DMS79 treated with DMSO at 0.1 percent for 48 hours (cell line): ENCODE measurements around the gene GRB2.
A peak's percentile ranks its signal among the peaks of the same experiment; 100 is the strongest.

Experiments
- DNase-seq: peaks from one replicate; lab custom pipeline; 2025; lab: John Stamatoyannopoulos, UW

Gene GRB2

DNA sequence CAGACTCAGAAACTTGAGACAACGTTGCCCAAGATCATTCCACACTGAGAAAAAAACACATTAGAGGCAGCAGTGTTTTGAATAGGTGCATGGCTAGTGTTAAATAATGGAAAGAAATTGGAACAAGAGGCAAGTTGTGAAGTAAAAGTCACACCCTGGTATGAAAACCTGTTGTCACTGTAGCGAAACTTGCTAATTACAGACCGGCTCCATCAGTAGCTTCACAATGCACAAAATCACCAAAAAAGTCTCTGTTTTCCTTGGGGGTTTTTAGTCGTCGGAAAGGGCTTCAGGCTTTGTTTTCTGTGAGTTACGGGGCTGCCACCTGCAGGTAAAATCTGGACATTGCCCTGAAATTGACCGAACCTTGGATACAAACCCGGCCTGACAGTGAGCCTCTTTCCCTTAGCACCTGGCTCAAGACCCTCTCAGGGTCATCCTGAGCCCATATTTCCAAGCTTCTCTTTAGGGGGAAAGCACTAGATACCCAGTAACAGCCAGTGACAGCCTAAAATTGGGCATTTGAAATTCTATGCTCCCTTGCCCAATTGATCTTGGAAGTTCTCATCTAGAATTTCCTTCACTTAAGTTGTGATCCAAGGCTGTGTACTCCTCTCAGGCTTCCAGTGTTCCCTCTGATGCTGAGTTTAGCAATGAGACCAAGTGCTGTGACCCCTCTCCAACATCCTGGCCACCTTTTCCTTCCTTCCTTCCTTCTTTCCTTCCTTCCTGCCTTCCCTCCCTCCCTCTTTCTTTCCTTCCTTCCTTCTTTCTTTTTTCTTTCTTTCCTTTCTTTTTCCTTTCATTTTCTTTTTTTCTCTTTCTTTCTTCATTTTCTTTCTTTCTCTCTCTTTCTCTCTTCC is 7.2 kb upstream of the GRB2 start:
- peak; percentile 62 for DNase-seq

DNA sequence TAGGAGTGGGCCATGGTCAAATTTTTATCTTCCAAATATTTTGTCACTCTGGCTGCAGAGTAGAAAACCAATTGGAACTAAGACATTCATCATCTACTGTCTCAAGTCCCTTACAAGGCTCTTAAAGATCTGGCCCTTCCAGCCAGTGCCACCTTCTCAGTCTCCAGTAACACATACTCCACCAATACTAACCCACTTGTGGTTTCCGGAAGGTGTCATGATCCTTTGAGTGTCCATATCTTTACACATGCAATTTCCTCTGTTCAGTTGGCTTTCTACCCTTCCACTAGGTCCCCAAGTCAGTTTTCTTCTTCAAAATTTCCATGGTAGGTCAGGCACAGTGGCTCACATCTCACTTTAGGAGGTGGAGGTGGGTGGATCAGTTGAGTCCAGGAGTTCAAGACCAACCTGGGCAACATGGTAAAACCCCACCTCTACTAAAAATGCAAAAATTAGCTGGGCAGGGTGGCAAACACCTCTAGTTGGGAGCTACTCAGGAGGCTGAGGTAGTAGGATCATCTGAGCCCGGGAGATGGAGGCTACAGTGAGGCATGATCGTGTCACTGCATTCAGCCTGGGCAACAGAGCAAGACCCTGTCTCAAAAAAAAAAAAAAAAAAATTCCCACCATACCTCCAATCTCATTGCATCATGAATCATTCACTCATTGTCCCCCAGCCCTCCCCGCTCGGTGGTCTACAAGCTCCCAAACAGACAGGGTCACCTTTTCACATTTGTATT is 6.0 kb upstream of the GRB2 start:
- DNase-seq: no peak

DNA sequence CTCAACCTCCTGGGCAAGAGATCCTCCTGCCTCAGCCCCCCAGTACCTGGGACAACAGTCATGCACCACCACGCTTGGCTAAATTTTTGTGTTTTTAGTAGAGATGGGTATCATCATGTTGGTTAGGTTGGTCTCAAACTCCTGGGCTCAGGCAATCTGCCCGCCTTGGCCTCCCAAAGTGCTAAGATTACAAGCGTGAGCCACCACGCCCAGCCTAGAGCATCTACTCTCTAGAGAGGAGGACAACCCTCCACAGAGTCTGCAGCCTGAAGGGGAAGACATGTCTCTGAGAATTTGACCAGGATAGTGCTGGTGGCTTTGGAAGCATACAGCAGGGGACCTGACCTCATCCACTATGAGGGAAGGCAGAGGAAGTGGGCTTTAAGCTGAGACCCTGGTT is 4.7 kb upstream of the GRB2 start:
- no peak for DNase-seq

DNA sequence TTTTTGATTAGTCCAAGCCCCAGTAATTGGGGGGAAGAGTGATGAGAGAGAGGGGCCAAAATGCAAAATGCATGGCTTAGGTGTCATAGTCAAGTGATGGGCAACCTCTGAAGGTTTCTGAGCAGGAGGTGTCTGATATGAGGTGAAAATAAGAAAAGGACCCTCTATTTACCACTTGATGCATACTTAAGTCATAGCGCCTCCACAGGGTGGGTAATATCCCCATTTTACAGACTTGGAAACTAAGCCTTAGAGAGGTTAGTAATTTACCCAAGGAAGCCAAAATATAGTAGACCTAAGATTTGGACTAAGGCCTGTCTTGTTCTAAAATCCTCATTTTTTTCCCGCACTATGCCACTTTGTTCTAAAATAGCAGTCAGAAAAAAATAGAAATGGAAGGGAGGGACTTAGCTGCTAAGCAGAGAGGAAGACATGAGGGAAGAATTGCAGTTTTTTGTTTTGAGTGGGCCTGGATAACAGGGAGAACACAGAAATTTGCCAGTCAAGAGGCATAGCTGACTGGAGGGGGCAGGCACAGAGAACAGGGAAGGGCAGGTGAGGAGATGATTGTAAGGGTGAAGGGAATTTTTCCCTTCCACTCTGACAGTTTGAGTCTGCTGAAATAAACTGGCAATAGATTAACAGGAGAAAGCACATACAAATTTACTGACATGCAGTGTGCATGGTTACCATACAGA is 2.3 kb upstream of the GRB2 start:
- no peak for DNase-seq

DNA sequence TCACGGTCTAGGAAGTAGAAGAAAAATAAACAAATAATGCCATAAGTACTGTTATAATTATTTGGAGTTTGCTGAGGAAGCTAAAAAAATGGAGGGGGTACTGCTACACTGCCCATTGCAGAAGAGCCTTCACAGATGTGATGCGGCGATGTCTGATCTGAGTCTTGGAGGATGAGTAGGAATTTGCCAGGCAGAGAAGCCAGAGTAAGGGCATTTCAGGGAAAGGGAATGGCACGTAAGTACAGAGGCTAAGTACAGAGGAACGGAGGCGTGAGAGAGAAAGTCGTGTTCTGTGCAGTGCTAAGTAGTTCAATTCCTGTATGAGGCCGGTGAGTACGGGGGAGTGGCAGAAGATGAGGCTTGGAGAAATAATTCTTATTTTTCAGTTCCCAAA is 741 bp upstream of the GRB2 start:
- DNase-seq: peak; percentile 19

DNA sequence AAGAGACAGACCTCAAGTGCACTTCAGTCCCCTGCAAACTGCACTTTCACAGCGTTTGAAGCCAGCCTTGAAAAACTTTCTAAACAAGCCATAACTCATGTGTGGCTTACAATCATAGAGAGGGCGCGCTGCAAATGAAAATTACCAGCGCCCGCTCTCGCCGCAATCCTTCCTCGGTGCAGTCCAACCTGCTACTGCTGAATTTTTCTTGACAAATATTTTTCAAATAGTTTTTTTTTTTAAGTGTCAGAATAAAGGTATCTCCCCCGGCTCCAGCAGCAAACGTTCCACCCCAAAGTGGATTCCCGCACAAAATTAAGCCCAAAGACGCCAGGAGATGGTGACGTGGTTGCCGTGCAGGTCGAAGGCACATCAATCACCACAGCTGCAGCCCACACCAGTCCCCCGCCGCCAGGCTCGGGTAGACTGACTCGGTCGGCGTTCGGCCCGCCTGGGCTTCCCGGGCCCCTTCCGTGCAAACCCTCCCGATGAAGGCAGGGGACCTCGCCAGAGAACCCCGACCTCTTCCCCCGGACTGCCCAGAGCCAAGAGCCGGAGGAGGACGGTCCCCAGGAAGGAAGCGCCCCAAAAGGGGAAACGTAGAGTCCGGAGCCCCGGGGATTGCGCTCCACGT is 630 bp downstream of the GRB2 start:
- peak; percentile 13 for DNase-seq

DNA sequence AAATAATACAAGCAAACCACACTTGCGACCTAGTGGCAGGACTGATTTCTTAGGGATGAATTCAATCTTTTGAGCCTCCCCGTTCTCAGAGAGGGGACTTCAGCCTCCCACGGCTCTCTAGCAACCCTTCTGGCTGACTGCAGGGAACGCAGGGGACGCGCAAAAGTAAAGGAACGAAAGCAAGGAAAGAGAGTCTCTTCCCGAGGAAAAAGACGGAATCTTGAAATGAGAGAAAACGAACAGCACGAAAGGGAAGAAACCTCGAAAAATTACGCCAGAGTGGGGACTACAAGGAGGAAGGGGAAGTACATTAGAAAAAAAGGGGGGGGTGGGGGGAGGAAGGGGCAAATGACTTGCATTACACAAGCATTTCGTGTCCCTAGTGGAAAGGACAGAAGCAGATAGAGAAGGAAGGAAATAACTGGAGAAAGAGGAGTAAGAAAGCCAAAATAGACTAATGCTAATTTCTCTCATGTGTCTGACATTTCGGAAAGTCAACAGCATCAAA is 1.2 kb downstream of the GRB2 start:
- peak; percentile 45 for DNase-seq

DNA sequence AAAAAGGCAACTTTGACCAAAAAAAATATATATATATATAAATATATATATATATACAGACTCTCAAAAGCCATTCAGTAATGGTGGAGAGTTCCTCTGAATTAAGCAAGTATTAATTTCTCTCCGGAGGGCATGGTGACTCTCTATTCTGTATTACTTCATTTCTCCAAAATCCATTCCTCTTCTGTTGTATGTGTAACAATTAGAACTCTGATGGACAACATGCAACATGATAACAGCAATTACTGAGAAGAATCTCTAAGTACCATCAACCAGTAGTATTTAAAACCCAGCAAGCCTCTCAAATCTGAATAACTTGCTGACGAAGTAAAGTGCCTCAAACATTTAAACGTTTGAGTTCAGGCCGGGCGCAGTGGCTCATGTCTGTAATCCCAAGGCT is 2.3 kb downstream of the GRB2 start:
- DNase-seq: no peak

DNA sequence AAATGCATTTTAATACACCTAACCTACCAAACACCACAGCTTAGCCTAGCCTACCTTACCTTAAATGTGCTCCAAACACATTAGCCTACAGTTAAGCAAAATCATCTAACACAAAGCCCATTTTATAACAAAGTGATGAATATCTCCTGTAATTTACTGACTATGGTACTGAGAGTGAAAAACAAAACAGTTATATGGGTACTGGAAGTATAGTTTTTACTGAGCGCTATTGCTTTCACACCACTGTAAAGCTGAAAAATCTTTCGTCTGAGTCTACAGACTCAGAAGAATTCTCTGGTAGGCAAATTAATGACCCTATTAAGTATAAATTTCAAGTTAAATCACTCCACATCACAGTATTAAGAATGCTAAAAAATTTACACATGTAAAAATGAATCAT is 3.5 kb downstream of the GRB2 start:
- DNase-seq: no peak

DNA sequence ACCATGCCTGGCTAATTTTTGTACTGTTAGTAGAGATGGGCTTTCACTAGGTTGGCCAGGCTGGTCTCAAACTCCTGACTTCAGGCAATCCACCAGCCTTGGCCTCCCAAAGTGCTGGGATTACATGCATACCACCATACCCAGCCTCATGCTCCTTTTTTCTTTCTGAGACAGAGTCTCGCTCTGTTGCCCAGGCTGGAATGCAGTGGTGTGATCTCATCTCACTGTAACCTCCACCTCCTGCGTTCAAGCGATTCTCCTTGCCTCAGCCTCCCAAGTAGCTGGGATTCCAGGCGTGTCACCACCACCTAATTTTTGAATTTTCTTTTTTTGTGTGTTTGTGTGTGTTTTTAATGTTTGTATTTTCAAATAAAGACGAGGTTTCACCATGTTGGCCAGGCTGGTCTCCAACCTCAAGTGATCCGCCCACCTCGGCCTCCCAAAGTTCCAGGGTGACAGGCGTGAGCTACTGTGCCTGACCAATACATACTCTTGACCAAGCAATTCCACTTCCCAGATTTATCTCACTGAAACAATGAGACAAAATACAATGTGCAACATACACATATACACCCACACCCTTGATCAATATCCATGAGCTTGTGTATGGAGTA is 5.0 kb downstream of the GRB2 start:
- no peak for DNase-seq

DNA sequence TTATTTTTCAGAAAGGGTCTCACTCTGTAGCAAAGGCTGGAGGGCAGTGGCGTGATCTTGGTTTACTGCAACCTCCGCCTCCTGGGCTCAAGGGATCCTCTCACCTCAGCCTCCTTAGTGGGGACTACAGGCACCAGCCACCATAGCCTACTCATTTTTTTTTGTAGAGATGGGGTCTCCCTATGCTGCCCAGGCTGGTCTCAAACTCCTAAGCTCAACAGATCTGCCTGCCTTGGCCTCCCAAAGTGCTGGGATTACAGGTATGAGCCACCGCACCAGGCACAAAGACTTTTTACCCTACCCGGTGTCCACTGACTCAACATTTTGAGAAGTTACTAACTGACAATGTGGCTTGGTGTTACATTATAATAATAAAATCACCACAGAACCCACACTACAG is 7.2 kb downstream of the GRB2 start:
- DNase-seq: no peak

DNA sequence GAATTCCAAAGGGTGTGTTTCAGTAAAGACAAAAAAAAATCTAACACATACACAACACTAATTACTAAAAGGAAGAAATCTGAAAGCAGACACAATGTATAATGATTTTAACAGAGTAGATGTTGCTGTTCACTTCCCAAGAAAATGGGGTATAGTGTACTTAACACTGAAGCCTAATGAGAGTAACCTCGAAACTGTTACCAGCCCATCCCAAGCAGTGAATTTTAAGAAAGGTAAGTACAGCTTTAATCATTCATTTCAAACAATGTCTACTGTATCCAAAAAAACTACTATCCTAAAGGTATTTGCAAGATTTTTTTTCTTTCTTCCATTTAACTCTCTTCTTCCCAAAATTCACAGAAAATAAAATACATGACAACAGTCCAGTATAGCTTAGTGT is 8.3 kb downstream of the GRB2 start:
- no peak for DNase-seq

DNA sequence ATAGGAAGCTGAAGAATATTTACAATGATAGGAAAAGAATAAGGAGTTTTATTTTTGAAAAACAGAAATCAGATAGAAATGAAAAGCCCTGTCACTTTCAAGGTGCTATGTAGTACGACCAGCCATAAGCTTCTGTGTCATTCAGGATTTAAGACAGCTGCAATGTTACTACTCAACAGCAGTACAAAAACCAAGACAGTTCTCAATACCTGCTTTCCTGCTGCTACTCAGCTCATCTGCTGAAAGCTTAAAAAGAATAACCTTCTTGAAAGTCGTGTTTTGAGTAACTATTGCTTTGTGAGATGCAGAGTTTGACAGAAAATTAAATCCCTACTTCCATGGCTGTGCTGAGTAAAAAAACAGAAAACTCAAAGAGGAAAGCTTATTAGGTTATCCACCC is 8.7 kb downstream of the GRB2 start:
- no peak for DNase-seq

DNA sequence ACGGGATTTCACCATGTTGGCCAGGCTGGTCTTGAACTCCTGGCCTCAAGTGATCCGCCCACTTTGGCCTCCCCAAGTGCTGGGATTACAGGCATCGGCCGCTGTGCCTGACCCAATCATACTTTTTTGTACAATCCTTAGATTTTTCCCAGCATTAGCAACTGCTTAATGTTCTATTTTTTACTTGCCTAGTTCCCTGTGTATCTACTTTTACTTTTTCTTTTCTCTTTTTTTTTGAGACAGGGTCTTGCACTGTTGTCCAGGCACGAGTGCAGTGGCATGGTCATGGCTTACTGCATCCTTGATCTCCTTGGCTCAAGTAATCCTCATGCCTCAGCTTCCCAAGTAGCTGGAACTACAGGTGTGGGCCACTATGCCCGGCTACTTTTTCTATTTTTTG is 9.5 kb downstream of the GRB2 start:
- no peak for DNase-seq

DNA sequence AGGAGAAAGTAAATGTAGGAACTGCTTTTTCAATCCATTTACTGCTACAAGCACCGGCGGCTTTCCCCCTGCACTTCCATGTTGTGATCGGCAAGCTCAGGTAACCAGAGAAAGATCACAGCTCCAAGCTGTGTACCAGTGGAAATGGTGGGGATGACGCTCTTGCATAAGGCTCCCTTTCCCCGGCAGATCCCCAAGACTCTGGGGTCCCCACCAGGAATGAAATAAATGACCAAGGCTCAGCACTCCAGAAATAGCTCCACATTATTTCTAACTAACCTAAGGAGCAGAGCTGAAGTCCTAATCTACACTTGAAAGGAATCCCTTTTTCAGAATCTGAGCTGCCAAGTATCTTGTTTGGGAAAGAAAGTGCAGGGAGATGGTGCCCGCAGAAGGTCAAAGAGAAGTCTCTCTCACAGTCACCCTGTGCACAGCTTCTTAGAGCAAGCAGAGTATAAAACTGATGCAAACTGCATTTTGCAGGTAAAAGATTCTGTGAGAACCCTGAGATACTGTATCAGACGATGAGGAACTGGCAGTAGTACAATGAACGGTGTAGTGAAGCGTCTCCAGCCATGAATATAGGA is 11.1 kb downstream of the GRB2 start:
- peak; percentile 36 for DNase-seq

DNA sequence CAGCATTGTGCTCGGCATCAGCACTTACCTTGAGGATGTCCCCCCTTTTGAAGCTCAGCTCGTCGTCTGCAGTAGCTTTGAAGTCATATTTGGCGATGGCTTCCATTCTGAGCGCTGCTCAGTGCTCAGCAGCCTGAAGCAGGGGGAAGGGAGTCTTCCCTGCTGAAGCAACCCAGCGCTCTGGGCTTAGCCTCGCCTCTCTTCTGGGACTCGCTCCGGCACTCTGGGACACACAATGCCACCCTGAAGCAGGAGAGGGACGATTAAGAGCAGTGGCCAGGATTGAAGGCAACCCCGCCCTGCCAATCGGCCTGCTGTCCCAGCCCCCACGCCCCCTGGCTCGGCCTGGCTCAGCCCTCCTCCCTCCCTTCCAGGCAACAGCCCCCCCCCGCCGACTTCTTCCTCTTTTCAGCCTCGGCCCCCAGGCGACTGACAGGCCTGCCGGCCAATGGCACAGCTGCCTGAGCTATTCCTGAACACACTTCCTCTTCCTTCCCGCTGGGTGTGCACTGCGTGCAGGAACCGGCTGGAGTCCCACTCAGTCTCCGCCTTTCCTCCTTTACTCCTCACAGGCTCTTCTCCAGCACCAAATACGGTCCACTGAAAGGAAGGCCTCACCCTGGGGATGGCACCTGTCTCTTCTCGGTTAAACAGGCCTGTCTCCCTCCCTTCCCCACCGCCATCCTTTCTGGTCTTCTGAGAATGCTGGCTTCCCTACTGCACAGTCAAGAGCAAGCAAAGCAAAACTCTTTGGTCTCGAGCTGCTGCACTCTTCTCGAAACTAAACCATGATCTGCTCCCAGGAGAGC is 11.8 kb downstream of the GRB2 start:
- peak; percentile 91 for DNase-seq

DNA sequence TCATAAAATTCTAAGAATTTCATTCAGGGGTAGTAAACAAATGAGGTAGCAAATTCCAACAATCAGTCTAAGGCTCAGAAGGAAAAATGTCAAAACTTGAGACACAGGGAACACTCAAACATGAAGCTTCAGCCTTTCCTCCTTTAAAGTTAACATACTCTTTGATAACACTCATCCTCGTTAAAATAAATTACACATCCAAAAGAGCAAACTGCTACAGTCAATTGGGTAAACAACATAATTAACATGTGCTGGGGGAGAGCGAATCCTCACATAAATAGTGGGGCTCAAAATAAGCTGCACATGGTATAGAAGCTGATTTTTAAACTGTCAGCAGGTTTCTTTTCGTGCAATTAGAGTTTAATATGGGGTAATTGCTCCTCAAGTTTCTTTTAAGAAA is 12.9 kb downstream of the GRB2 start:
- DNase-seq: no peak

DNA sequence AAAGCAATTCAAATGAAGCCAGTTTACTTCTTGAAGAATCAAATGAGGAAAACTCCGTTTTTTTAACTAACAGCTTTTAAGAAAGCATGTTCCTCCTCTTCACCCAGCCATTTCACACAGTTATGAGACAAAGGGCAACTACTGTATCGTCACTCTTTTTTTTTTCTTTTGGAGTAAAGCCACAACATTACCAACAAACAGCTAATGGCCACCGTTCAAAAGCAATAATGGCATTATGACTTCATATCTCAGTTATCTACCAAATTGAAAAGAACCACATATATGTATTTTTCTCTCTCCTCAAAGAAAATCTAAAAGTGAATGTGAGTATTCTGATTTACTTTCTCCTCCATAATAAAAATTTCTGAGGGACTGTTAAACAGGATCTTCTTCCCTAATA is 14.5 kb downstream of the GRB2 start:
- DNase-seq: no peak

DNA sequence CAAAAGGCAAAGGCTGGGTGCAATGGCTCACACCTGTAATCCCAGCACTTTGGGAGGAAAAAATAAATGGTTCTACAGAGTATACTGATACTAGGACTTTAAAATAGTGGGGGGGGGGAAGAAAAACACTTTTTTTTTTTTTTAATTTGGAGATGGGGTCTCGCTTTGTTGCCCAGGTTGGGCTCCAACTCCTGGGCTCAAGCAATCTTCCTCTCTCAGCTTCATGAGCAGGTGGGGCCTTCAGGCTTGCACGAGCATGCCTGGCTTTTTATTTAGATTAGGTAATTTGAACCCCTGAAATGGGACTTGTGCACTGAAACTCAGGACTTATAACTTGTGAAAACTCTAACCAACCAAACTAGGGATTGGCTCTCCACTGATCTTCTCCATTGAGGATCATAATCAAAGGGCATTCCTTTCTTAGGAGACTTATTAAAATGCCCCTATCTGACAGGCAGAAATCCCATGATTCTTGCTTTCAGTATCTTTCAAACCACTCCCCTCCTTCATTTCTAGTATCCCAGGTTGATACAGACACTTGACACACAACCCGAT is 16.9 kb downstream of the GRB2 start:
- no peak for DNase-seq

DNA sequence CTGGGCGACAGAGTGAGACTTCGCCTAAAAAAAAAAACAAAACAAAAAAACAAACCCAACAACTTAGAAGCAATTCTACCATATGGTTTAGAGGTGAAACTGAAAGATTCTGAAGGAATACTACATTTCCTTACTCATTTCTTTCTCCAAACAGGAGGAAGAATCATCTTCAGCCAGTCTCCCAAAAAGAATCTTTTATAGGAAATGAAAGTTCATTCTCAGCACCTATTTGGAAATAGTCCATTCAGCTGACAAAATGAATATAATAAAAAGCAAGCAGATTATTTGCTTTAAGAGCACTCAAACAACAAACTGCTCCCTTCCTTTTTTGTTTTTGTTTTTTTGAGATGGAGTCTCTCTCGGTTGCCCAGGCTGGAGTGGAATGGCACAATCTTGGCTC is 17.7 kb downstream of the GRB2 start:
- DNase-seq: no peak
